Measurements from ENCODE around the gene RAD51B.

RAD51B gene

DNA sequence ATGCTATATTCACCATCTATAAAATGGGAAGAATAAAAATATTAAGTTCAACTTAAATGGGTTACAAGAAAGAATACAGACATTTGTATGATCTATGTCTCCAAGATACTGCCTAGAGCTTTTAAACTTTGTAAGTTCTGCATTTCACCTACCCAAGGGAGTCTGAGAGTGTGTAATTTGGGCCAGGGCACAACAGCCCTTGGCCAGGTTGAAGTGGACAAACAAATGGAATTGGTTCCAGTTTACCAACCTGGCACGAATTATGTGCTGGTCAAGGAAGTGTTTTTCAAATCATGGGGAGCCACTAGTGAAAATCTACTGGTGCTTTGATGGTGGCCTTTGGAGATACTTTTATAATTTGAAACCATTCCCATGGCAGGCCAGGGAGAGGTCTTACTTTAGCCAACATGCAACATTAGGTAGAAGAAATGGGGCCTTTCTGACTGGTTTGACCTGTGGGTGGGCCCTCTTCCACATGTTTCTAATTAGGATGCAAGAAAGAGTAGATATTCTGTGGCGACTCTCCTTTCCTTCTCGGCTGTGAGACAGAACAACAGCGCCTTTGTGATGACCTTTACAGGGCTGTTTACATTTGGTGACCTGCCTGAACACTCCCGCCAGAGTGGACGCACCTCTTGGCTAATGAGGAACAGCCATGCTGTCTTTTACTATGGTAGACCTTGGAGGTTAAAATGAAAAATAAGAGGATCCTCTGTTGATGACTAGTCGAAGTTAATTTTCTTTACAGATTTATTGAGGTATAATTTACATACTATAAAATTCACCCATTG is 496.7 kb downstream of the RAD51B start:
- DNase-seq (ENCODE audit: low read depth in 1 of 2, low spot score in 1 of 2): no peak

DNA sequence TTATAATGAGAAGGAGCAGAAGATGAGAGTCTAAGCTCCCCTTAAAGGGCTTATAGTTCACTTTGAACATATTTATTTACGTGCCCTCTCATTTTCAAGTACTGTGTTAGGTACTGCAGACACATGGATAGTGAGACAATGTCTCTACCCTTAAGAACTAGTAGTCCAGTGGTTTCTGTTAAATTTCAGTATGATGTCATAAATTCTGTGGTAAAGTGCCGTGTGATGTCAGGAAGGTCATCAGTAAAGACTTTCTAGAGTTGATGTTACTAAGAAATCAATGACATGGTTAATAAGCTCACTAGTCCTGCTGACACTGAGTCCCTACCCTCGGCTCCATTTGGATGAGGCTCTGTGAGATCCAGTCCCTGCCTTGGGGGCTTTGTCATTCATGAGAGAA is 497.7 kb downstream of the RAD51B start:
- DNase-seq (ENCODE audit: low read depth in 1 of 2, low spot score in 1 of 2): no peak

DNA sequence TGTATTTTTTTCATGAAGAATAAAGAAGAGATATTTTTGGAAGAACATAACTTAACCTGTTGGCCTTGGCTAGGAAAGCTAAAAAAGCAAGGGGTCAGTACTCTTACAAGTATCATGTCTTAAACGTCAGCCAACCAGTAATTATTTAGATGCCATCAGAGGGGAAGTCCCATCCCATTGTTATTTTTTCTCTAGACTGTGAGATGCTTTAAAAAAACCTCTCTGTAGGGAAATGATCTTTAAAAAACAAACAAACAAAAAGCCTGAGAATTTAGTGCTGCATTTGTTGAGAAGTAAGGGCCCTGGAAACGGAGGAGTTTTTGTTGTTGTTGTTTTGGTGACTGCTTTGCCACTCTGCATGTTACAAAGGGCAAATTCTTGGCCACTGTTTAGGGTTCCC is 499.2 kb downstream of the RAD51B start:
- no peak for DNase-seq (ENCODE audit: low read depth in 1 of 2, low spot score in 1 of 2)

DNA sequence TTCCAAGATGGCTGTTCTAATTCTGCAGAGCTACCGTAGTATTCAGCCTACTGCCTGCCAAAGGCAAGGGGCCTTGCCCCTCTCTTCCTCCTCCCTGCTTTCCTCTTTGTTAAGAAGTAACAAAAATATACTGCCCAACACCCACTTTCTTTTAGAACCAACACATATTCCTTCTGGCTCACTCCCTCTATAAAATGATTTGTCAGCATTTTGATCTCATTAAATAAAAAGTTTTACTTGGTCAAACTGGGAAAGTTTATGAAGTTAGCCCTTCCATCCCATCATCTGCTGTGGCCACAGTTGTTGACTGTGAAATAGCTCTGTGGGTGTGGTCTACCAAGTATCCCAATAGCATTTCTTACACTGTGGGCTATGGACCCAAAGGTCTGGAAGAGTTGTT is 500.9 kb downstream of the RAD51B start:
- no peak for DNase-seq (ENCODE audit: low read depth in 1 of 2, low spot score in 1 of 2)

DNA sequence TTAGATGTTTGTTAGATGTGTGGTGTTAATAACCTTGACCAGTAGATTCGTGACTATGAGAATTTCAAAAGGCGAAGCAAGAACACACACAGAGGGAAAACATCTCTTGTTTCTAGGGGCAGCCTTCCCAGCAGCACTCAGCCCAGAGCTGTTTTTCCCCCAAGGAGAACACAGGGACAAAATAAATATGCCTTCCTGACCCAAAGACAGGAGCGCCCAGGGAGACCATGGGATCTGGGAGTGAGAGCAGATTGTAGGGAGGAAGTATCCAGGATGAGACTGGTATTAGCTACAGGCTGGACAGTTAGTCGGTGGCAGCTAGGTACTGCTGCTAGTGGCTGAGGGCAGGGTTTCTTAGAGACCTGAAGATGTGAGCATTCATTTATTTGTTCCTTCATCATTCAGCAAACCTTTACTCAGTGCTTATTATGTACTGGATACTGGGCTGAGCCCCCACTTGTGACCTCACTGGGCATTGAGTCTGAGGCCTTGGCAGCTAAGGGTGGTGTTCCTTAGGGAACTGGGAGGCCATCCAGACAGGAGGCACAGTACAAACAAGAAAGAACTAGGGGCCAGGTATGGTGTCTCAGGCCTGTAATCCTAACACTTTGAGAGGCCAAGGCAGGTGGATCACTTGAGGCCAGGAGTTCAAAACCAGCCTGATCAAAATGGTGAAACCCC is 503.5 kb downstream of the RAD51B start:
- DNase-seq (ENCODE audit: low read depth in 1 of 2, low spot score in 1 of 2): no peak

DNA sequence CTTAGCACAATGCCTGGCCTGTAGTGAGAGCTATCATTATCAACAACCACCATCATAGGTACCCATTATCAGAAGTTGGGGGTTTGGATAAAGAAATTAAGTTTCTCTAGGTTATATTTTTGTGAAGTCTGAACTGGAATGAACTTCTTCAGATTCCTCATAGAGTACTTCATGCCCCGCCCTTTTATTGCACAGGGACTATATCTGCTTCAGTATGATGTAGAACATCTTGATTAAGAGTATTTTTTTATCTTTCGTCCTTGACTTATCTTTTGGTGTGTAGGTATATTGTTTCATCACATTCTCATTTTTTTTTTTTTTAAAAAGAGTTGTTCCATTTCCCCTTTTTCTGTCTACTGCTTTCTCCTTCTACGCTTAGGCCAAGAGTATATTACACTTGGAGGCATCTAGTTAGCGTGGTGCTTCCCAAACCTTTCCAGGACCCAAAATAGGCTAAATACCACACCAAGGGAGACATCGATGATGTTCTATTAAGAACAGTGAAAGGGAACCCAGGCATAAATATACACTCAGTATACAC is 505.8 kb downstream of the RAD51B start:
- no peak for DNase-seq (ENCODE audit: low read depth in 1 of 2, low spot score in 1 of 2)

DNA sequence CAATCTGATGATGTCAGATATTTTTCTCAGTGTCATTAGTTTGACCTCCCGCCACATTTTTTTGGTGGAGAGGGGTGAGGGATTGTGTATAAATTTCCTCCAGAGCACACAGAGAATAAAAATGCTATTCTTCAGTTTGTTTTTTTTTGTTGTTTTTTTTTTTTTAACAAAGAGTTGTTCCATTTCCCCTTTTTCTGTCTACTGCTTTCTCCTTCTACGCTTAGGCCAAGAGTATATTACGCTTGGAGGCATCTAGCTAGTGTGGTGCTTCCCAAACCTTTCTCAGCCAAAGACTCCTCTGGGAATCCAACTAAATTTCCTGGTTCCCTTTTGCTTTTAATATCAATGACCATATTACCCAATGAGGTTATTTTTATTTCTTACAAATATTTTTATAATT is 507.7 kb downstream of the RAD51B start:
- no peak for DNase-seq (ENCODE audit: low read depth in 1 of 2, low spot score in 1 of 2)

DNA sequence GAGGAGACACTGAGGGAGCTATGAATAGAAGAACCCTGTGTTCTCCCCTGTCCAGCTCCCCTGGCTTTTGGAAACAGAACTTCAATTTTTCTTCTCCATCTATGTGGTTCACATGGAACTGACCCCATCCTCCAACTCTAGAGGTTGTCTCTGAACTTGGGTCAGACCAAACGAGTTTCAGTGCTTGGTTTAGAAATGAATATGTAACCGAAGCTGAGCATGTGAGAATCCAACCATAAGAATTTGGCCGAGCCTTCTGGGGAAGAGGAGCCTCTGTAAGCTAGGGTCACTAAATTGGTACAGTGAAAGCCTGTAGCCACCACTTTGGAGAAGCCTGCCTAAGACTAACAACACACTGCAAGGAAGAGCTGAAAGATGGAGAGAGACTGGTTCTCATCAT is 508.9 kb downstream of the RAD51B start:
- no peak for DNase-seq (ENCODE audit: low read depth in 1 of 2, low spot score in 1 of 2)

DNA sequence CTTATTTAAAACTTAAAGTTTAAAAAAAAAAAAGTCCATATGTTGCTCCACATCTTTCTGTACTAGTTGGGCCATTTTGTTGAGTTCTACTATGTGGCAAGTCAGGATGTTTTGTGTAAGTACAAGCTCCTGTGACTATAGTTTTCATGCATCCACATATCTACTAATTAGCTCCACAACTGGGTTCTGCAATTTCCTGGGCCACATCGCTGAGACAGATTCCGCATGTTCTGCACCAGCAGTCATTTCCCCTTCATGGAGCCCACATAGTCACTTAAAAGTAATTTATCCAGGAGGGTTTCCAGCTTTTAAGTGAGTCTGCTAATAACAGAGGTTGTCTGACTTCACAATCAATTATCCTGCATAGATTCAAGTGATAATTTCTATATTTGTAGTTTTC is 511.8 kb downstream of the RAD51B start:
- DNase-seq (ENCODE audit: low read depth in 1 of 2, low spot score in 1 of 2): no peak

DNA sequence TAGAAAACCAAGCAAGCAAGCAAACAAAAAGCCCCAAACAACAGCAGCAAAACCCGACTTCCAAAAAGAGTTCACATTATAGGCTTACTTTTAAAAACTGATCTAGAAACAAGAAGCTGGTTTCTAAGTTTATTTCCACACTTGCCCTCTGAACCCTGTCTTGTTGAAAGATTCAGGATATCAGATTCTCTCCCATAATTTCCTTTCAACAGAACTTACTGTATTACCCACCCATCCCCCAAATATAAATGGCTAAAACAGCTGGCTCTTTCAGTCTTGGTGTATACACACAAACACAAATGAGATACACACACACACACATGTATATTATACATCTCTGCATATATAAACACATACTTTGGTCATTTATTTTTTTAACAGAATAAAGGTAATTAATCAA is 512.4 kb downstream of the RAD51B start:
- no peak for DNase-seq (ENCODE audit: low read depth in 1 of 2, low spot score in 1 of 2)

DNA sequence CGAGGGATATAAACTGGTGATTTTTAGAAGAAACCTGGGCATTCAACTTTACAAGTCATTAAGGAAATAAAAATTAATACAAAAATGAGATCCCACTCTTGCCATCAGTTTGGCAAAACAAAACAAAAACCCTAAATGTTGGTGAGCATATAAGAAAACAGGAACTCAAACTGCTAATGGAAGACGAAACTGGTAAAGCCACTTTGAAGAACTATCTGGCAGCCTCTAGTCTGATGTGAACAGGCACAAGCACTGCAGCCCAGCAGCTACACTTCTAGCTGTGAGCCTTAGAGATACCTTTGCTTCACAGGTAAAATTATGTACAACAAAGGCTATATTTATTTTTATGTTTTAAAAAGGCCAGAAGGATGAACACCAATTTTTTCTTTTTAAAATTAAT is 513.7 kb downstream of the RAD51B start:
- no peak for DNase-seq (ENCODE audit: low read depth in 1 of 2, low spot score in 1 of 2)

DNA sequence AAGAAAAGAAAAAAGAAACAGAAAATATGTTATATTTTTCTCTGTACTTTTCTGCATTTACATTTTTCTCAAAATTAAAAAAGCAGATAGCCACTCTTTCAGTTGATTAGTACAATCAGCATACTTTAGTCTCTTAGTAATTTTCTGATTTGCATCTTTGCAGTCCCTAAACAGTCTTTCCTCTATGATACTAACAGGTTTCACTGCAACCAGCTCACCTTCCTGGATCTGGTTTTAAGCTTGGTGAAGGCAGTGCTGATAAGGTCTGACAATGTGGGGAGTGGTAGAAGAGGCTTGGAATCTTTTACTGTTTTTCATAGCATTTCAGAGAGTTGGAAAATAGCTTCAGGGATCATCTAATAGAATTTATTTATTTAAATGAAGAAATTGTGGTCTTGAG is 515.7 kb downstream of the RAD51B start:
- no peak for DNase-seq (ENCODE audit: low read depth in 1 of 2, low spot score in 1 of 2)

DNA sequence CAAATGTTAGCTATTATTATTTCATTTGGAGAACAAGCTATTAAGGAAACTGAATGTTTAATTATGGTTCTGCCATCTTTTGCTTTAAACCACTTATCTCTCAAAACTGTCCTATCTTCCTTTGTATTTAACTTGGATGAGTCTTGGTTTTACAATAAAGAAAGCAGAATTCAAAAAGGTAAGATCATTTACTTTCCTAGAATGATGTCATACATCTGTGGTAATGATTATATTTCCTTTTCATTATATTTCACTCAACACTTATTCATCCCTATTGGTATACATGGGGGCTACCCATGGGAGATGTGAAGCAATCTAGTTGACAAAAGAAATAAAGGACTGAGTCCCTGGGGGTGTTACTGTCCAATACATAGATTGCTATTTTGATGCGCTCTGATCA is 516.6 kb downstream of the RAD51B start:
- DNase-seq (ENCODE audit: low read depth in 1 of 2, low spot score in 1 of 2): no peak

DNA sequence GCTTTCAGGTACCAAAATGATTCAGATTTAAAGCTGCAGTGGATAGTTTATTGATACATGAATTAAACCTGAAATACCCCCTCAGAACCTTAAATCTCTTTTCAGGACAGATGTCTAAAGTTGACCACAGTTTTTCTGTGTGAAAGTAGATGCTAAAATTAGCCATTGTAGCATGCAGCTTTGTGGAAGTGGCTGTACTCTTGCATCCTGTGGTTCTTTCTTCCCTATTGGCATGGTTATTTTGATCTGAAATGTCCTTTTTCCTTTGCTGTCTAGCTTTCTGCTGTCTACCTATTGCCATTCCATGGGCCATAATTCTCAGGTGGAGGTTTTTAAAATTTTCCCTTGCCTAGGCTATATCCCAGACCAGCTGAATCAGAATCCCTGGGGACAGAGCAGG is 517.7 kb downstream of the RAD51B start:
- DNase-seq (ENCODE audit: low read depth in 1 of 2, low spot score in 1 of 2): no peak

DNA sequence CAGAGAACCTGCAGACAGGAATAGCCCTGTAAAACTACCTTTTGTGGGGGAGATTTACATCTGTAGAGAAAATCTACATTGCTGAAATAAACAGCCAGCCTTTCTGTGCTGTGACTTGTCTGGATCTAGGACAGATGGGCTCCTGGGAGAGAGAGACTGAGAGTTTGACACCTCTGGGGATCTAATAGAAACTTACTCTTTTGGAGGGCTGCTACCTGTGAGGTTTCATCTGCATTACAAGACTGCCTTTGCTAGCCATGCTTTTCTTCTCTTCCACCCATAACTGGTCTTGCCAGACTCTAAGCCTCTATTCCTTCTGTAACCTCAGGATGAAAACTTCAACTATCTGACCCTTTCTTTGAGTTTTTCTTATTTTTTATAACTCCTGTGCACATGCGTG is 520.7 kb downstream of the RAD51B start:
- no peak for DNase-seq (ENCODE audit: low read depth in 1 of 2, low spot score in 1 of 2)

DNA sequence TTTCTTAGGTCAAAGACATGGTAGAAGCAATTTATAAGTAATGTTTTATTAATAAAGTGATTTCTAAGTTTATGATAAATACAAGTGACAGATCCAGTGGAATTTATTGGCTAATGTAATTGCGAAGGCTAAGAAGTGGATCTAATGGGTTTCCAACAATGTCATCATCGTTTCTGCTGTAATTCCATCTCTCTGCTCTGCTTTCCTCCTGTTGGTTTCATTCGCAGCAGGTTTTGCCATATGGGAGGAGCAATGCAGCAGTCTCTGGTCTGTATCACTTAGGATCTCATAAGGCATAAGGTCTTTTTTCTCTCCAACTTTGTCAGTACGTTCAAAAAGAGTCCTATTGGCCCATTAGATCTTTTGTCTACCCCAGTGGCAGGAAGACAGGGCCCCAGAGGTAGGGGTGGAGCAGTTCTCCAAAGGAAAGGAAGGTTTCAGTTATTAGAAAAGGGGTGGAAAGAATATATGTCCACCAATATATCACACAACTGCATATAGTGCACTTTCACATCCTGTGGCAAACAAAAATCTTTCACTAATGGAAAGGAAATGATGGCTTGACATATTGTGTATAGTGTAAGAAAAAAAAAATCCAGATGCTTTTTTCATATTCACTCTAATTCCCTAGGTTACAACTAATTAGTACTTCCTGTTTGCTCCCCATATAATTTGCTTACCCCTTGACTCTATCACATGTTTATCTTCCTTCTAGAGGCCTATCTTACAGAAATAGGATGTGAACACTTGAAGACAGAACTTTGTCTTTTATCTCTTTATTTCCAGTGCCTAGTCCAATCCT is 522.0 kb downstream of the RAD51B start:
- DNase-seq (ENCODE audit: low read depth in 1 of 2, low spot score in 1 of 2): no peak

DNA sequence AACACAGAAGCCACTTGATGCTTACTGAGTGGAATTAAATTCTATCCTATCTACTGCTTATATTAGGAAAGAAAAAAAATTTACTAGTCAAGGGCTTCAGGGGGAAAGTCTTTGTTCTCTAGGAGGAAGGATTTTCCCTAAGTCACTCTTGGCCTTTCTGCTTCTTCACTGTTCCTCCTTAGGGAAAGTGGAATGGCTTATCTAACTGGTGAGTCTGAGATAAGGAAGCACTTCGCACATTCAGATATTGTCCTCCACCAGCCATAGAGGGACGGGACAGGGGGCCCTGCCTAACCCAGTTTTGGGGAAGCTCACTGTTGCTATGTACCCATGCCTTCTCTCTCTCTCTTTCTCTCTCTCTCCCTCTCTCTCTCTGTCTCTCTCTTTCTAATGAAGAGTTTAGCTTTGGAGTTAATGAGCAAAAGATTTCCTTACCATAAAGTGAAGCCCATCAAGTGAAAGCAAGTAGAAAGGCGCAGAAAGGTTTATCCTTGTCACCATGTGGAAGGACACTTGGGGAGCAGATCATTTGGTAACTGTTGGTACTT is 522.7 kb downstream of the RAD51B start:
- DNase-seq (ENCODE audit: low read depth in 1 of 2, low spot score in 1 of 2): no peak

DNA sequence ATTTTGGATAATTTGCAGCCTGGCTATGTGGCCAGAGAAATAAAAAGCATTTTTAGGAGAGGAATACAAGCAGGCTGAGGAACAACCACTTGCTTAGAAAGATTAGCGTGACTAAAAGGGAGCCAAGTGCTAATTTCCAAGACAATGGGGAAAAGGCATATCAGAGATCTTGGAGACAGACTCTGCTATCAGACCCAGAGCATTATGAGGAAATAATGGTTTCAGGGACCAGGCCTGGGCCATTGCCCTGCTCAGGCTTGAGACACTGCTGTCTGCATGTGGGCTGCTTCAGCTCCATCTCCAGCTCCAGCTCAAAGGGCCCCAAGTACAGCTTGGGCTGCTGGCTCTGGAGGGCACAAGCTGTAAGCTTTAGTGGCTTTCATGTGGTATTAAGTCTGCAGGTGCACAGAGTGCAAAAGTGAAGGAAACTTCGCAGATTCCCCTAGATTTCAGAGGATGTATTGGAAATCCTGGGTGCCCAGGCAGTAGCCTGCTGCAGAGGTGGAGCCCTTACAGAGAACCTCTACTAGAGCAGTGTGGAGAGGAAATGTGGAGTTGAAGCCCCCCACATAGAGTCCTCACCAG is 524.0 kb downstream of the RAD51B start:
- DNase-seq (ENCODE audit: low read depth in 1 of 2, low spot score in 1 of 2): no peak

DNA sequence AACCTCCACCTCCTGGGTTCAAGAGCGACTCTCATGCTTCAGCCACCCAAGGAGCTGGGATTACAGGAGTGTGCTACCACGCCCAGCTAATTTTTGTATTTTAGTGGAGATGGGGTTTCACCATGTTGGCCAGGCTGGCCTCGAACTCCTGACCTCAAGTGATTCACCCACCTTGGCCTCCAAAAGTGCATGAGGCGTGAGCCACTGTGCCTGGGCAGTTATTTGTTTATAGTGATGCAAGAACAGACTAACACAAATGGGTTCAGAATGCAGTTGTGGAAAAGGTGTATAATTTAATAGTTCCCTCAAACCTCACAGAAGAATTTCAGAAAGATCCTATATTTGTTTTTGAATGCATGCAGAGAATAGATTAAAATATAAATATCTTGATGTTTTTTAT is 526.2 kb downstream of the RAD51B start:
- DNase-seq (ENCODE audit: low read depth in 1 of 2, low spot score in 1 of 2): no peak

DNA sequence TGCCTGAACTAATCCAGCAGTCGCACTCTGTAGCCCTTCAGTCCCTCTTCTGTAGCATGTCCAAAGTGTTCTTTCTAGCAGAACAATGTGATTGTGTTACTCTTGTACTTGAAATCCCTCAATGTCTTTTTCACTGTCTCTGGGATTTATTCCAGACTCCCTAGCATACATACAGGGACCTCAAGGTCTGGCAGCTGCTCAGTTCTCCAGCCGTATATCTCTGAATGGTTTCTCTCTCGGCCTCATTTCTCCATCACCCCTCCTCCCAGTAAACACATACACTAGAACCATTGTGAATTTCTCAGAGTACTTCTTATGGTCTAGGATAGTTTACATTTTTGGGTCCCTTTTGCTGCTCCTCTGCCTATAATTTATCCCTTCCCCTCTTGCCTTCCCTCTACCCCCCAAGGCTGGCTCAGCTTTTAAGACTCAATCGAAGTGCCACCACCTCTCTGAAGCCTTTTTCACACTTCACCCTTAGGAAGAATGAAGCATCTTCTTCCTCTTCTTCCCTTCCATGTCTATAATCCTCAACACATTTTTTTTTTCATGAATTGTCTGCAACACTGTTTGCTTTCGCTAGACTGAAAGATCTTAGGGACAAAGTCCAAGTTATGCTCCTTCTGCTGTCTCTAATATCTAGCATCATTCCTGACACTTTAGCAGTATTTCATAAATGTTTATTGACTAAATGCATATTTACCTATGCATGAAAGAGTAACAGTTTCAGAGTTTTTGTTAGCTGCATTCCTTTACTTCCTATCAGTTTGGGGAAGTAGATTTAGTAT is 527.2 kb downstream of the RAD51B start:
- DNase-seq (ENCODE audit: low read depth in 1 of 2, low spot score in 1 of 2): no peak
